ENCODE data around the gene NTRK3. TPM values are rescaled to one million over a fixed set of nuclear protein-coding genes. Genes with fewer than 3 reads are reported as not detected.

Gene NTRK3
- total and polyA plus RNA-seq, 2 of the 8 experiments (the other 6 are each of a cell fraction or from before 2014, with no cell fraction given) = 4.5 to 6.8 TPM

GRCh38 chr15:87944691-87945090 is 311.8 kb downstream of the NTRK3 start (continued):
- no peak for TF ChIP-seq RNF2 (IDR thresholded peaks at IDR 0.05; ENCODE audit: borderline replicate concordance, low read depth, low read length, missing control alignments, poor library complexity, severe bottlenecking)
- no peak for TF ChIP-seq KDM1A (IDR thresholded peaks at IDR 0.05; ENCODE audit: borderline replicate concordance, low read length)
- TF ChIP-seq SIX5 (IDR thresholded peaks at IDR 0.05; ENCODE audit: low read depth, low read length) = no peak
- no peak for TF ChIP-seq SP4 (IDR thresholded peaks at IDR 0.05; ENCODE audit: low read length)
- no peak for TF ChIP-seq BACH1 (IDR thresholded peaks at IDR 0.05; ENCODE audit: low read length)
